ENCODE results near the gene GPR61.

DNA sequence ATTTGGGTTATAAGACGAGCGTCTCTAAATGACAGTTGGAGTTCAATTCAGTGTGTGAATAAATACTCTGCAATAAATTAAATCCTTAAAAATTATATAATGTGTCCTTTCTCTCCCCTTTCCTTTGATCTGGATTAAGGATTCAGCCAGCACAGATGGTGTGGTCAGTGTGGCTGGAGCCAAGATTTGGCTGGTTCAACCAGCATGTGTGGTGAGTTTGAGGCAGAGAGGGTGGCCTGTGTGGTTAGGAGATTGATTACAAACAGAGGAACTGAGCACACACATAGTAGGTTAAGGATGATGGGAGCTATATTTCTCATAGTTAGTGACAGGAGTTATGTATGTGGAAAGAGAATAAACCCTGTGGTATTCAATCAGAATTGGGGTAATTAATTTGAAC, 16.0 kb upstream of the GPR61 start:
- TF ChIP-seq CTCF (IDR thresholded peaks at IDR 0.05) = no peak
- TF ChIP-seq POLR2A (IDR thresholded peaks at IDR 0.05) = no peak
- TF ChIP-seq EP300 (IDR thresholded peaks at IDR 0.05) = no peak

All from tibial nerve (tissue), 4 donors.